SK-N-MC (cell line): ENCODE data around the gene STK26.

ENCODE experiments used
- DNase-seq: peaks from one replicate; pipeline ENCODE4 v3.0.0-alpha.2; 2011; ENCODE audit warnings: low read depth, low spot score
- H3K27ac ChIP-seq: fragments of 200-600 bp; sonication (generic); 2 replicates; pipeline ENCODE4 v1.5.1; 2016; ENCODE audit warnings: mixed run types
- H3K36me3 ChIP-seq: fragments of 200-600 bp; sonication (generic); 2 replicates; pipeline ENCODE4 v1.6.1; 2017; ENCODE audit warnings: antibody characterized with exemption, low read length, mixed read lengths; ENCODE audit not compliant: insufficient read depth
- H3K4me3 ChIP-seq: fragments of 200-600 bp; sonication (generic); 2 replicates; pipeline ENCODE4 v1.5.1; 2016
- H3K9ac ChIP-seq: fragments of 200-600 bp; sonication (generic); 2 replicates; pipeline ENCODE4 v1.8.0; 2017; ENCODE audit warnings: mixed run types, mixed read lengths; ENCODE audit not compliant: insufficient read length
- H3K9me3 ChIP-seq: fragments of 200-600 bp; sonication (generic); 2 replicates; pipeline ENCODE4 v1.6.1; 2017; ENCODE audit warnings: low read depth, mild to moderate bottlenecking, antibody characterized with exemption, low read length, moderate library complexity, mixed read lengths
- EZH2 ChIP-seq: fragments of 200-600 bp; sonication (generic); IDR thresholded peaks from one replicate; pipeline ENCODE4 v1.6.1; 2017; ENCODE audit warnings: antibody characterized with exemption
- FOXP2 ChIP-seq: optimal IDR thresholded peaks from 2 replicates; pipeline ENCODE3; 2011; ENCODE audit warnings: mild to moderate bottlenecking, moderate library complexity; ENCODE audit not compliant: insufficient read depth; ENCODE audit errors: extremely low read length, control extremely low read depth
- POLR2AphosphoS5 ChIP-seq: IDR thresholded peaks from 2 replicates; pipeline ENCODE4 v1.6.1; 2012; ENCODE audit warnings: mild to moderate bottlenecking, low read depth, low read length, borderline replicate concordance

Gene STK26

GRCh38 chrX:132077414-132077813 is 54.3 kb downstream of the STK26 start:
- H3K36me3 ChIP-seq = no peaks in the 10 kb centered on the region
- no peak for DNase-seq
- no peaks in the 10 kb centered on the region for H3K9me3 ChIP-seq
- H3K9ac ChIP-seq = no peak overlapping the region
- H3K27ac ChIP-seq = no peak overlapping the region
- TF ChIP-seq POLR2AphosphoS5 = no peak
- TF ChIP-seq FOXP2 = no peak
- TF ChIP-seq EZH2 = no peak
- H3K4me3 ChIP-seq = no peak overlapping the region

- DNase-seq = no peak
- Histone ChIP-seq H3K36me3 (no peaks in the 10 kb centered on the region), H3K4me3 (no peak overlapping the region), H3K27ac (no peak overlapping the region), H3K9ac (no peak overlapping the region), H3K9me3 (no peaks in the 10 kb centered on the region)
- TF ChIP-seq FOXP2 (no peak), EZH2 (no peak), POLR2AphosphoS5 (no peak)
These were observed 54.8 kb downstream of the STK26 start for GRCh38 chrX:132077912-132078311.

- no peak for DNase-seq
- Histone ChIP-seq H3K36me3 (no peaks in the 10 kb centered on the region), H3K9ac (no peak overlapping the region), H3K27ac (no peak overlapping the region), H3K4me3 (no peak overlapping the region), H3K9me3 (no peaks in the 10 kb centered on the region)
- no peak for TF ChIP-seq EZH2
- no peak for TF ChIP-seq POLR2AphosphoS5
- no peak for TF ChIP-seq FOXP2
These were observed 62.7 kb downstream of the STK26 start for GRCh38 chrX:132085786-132086185.

- H3K27ac ChIP-seq = no peak overlapping the region
- no peak for DNase-seq
- H3K9ac ChIP-seq = no peak overlapping the region
- H3K4me3 ChIP-seq = no peak overlapping the region
- TF ChIP-seq POLR2AphosphoS5 = no peak
- TF ChIP-seq EZH2 = no peak
- TF ChIP-seq FOXP2 = no peak
- no peaks in the 10 kb centered on the region for H3K36me3 ChIP-seq
- H3K9me3 ChIP-seq = no peaks in the 10 kb centered on the region
These were observed 63.6 kb downstream of the STK26 start for GRCh38 chrX:132086672-132087071.

GRCh38 chrX:132088864-132089263 is 65.8 kb downstream of the STK26 start:
- no peak for DNase-seq
- no peaks in the 10 kb centered on the region for H3K36me3 ChIP-seq
- no peak for TF ChIP-seq FOXP2
- TF ChIP-seq POLR2AphosphoS5 = no peak
- no peak for TF ChIP-seq EZH2

GRCh38 chrX:132090403-132091159 is 67.5 kb downstream of the STK26 start:
- TF ChIP-seq FOXP2 = no peak
- Histone ChIP-seq H3K27ac (no peak overlapping the region), H3K9ac (no peak overlapping the region), H3K4me3 (no peak overlapping the region), H3K9me3 (no peaks in the 10 kb centered on the region), H3K36me3 (no peaks in the 10 kb centered on the region)
- DNase-seq = no peak

More at GRCh38 chrX:132088864-132089263, 65.8 kb downstream of the STK26 start:
- Histone ChIP-seq H3K27ac (no peak overlapping the region), H3K9ac (no peak overlapping the region), H3K9me3 (no peaks in the 10 kb centered on the region), H3K4me3 (no peak overlapping the region)

- Histone ChIP-seq H3K36me3 (no peaks in the 10 kb centered on the region), H3K9ac (no peak overlapping the region), H3K27ac (no peak overlapping the region), H3K4me3 (no peak overlapping the region), H3K9me3 (no peaks in the 10 kb centered on the region)
- TF ChIP-seq EZH2 (no peak), FOXP2 (no peak), POLR2AphosphoS5 (no peak)
- peak; percentile 10 for DNase-seq
These were observed 69.5 kb downstream of the STK26 start for GRCh38 chrX:132092439-132093065.

GRCh38 chrX:132093239-132093860 is 70.2 kb downstream of the STK26 start:
- no peak overlapping the region for H3K27ac ChIP-seq
- TF ChIP-seq FOXP2 (no peak), EZH2 (no peak), POLR2AphosphoS5 (no peak)
- no peaks in the 10 kb centered on the region for H3K9me3 ChIP-seq
- H3K36me3 ChIP-seq = no peaks in the 10 kb centered on the region
- DNase-seq = no peak
- no peak overlapping the region for H3K9ac ChIP-seq
- no peak overlapping the region for H3K4me3 ChIP-seq
